HepG2 (cell line): ENCODE measurements around the gene SNX3. TPM values are rescaled to one million over a fixed set of nuclear protein-coding genes. Genes with fewer than 3 reads are reported as not detected.

Experiments used
- ATAC-seq: fragments of 200-7000 bp; cut with Tn5 transposase; 3 replicates; pipeline ENCODE4 v1.9.1; 2020; ENCODE audit warnings: mild to moderate bottlenecking, moderate library complexity
- BruUV-seq: library from RNA; stranded (reverse); fragments of 400-500 nt; replicated peaks from 2 replicates; lab custom pipeline; 2021; lab: Mats Ljungman, UMichigan
- CTCF ChIA-PET: fragments of 300-600 bp; formaldehyde crosslinking; extraction: SDS; loops from one replicate; lab custom pipeline; 2021; ENCODE audit warnings: low total read pairs, inconsistent platforms, low intra/inter-chr PET ratio; lab: Yijun Ruan, JAX
- POLR2A ChIA-PET: fragments of 350-600 bp; sonication (Branson Sonifier 250); formaldehyde crosslinking; loops from one replicate; lab custom pipeline; 2020; ENCODE audit warnings: antibody characterized with exemption, inconsistent platforms; lab: Yijun Ruan, JAX
- DNase-seq: peaks from one replicate; pipeline ENCODE4 v3.0.0-alpha.2; 2015; ENCODE audit warnings: low spot score
- FAIRE-seq: peaks from 3 replicates; lab custom pipeline; 2011; peaks lifted over from hg19 to GRCh38; lab: Jason Lieb, UNC
- H2AFZ ChIP-seq: one replicate; pipeline ENCODE4 v1.6.1; 2011; ENCODE audit warnings: low read length, inconsistent platforms
- H3K27ac ChIP-seq: fragments of 300-600 bp; 3 replicates; pipeline ENCODE4 v1.8.0; 2011; ENCODE audit warnings: mixed run types, mild to moderate bottlenecking, mixed read lengths, low read length, inconsistent platforms; ENCODE audit not compliant: insufficient read depth; ENCODE audit errors: extremely low read length
- H3K27me3 ChIP-seq, 2 experiments: fragments of 200-600 bp in 1 of 2; 2 replicates in 1 of 2; 3 replicates in 1 of 2; pipeline versions ENCODE4 v1.6.0 to v1.8.0; 2011; ENCODE audit warnings: low read length in 2 of 2, mild to moderate bottlenecking in 2 of 2, moderate library complexity in 2 of 2, inconsistent platforms in 1 of 2; ENCODE audit not compliant: insufficient read depth in 2 of 2, control insufficient read depth in 1 of 2
- H3K36me3 ChIP-seq, 2 experiments: fragments of 200-600 bp in 1 of 2; replicated peaks in 1 of 2; 2 replicates in 1 of 2; 3 replicates in 1 of 2; pipeline versions ENCODE4 v1.5.1 to v1.8.0; 2011; ENCODE audit warnings: low read length in 2 of 2, inconsistent platforms in 1 of 2; ENCODE audit not compliant: insufficient read depth in 2 of 2, control insufficient read depth in 1 of 2
- H3K4me1 ChIP-seq: 2 replicates; pipeline ENCODE4 v1.5.1; 2012; ENCODE audit warnings: low read length, inconsistent platforms; ENCODE audit not compliant: insufficient read depth
- H3K4me2 ChIP-seq: 2 replicates; pipeline ENCODE4 v1.6.0; 2011; ENCODE audit warnings: low read depth, low read length, inconsistent platforms
- H3K4me3 ChIP-seq, 3 experiments: fragments of 200-600 bp in 1 of 3; sonication (generic), shearing (Covaris generic) in 1 of 3; replicated peaks in 1 of 3; 2 replicates each; pipeline ENCODE4 v1.5.1; 2011 to 2016; ENCODE audit warnings: low read length in 3 of 3, inconsistent platforms in 2 of 3, low read depth in 2 of 3, mild to moderate bottlenecking in 2 of 3, control low read depth in 1 of 3, mixed read lengths in 1 of 3; ENCODE audit not compliant: insufficient read depth in 1 of 3
- H3K79me2 ChIP-seq: one replicate; pipeline ENCODE4 v1.6.1; 2011; ENCODE audit warnings: low read length, inconsistent platforms; ENCODE audit not compliant: insufficient read depth
- H3K9ac ChIP-seq: 2 replicates; pipeline ENCODE4 v1.6.0; 2011; ENCODE audit warnings: mild to moderate bottlenecking, low read depth, low read length, inconsistent platforms; ENCODE audit not compliant: insufficient read depth
- H3K9me3 ChIP-seq: 2 replicates; pipeline ENCODE4 v1.5.1; 2012; ENCODE audit warnings: mild to moderate bottlenecking, low read length
- H4K20me1 ChIP-seq: 2 replicates; pipeline ENCODE4 v1.6.0; 2011; ENCODE audit warnings: inconsistent platforms, mild to moderate bottlenecking, low read length, moderate library complexity; ENCODE audit not compliant: insufficient read depth
- DMAP1 ChIP-seq: IDR thresholded peaks from 2 replicates; pipeline ENCODE4 v1.6.1; 2016
- NFRKB ChIP-seq: fragments of 450-650 bp; IDR thresholded peaks from 2 replicates; pipeline ENCODE4 v1.6.1; 2017
- PHF20 ChIP-seq: sonication (generic); formaldehyde crosslinking; IDR thresholded peaks from 2 replicates; pipeline ENCODE4 v1.5.0; 2020; ENCODE audit warnings: mild to moderate bottlenecking, missing genetic modification reagents
- POLR2G ChIP-seq: fragments of 200-400 bp; formaldehyde crosslinking; IDR thresholded peaks from 2 replicates; pipeline ENCODE4 v1.6.1; 2018; ENCODE audit warnings: mild to moderate bottlenecking, low read depth, low read length, moderate library complexity
- SMAD3 ChIP-seq: sonication (generic); formaldehyde crosslinking; IDR thresholded peaks from 2 replicates; pipeline ENCODE4 v1.4.0; 2020; ENCODE audit warnings: missing genetic modification reagents
- SMYD3 ChIP-seq: sonication (generic); formaldehyde crosslinking; IDR thresholded peaks from 2 replicates; pipeline ENCODE4 v1.8.1; 2023; ENCODE audit warnings: mild to moderate bottlenecking, missing genetic modification reagents
- ZNF24 ChIP-seq: fragments of 450-650 bp; IDR thresholded peaks from 2 replicates; pipeline ENCODE4 v1.6.1; 2017; ENCODE audit warnings: antibody characterized with exemption, mild to moderate bottlenecking
- WGBS: methylation state at CpG from one replicate; pipeline ENCODE4 v1.1.6; 2017; ENCODE audit warnings: low lambda C conversion rate; 5-methylcytosine and 5-hydroxymethylcytosine counted together
- in situ Hi-C: cut with HindIII; loops from 2 replicates; pipeline ENCODE4 v1.10.0; 2017; ENCODE audit warnings: low pct_unique_long_range_greater_than_20kb; ENCODE audit not compliant: extremely low pct_ligation_motif_present
- intact Hi-C: fragments of 100-400 bp; cut with micrococcal nuclease; formaldehyde crosslinking; loops from one replicate; pipeline ENCODE4 v1.10.0; 2022; ENCODE audit not compliant: unreplicated experiment
- polyA plus RNA-seq, 8 experiments: library from polyadenylated mRNA; depleted of rRNA in 3 of 8; stranded (reverse) in 7 of 8; unstranded in 1 of 8; fragments of >200 nt; fragmentation: Illumina TruSeq in 4 of 8; extraction: Trizol in 4 of 8; gene quantifications; 2 replicates each; pipeline versions ENCODE4 v1.2.1 to v1.2.3, GENCODE V29; 2011 to 2016; ENCODE audit warnings: low read depth in 4 of 8, missing spikeins in 1 of 8, mixed read lengths in 1 of 8; ENCODE audit not compliant: insufficient read depth in 1 of 8
- total RNA-seq, 5 experiments: library from RNA; depleted of rRNA; stranded (reverse); fragments of >200 nt; fragmentation: Illumina TruSeq; extraction: Trizol; gene quantifications; 2 replicates each; pipeline ENCODE4 v1.2.3, GENCODE V29; 2016; ENCODE audit warnings: low read depth in 1 of 5

Gene SNX3
- total and polyA plus RNA-seq, 2 of the 13 experiments (the other 11 are each of a cell fraction or from before 2014, with no cell fraction given): 84.9 to 226 TPM

- Histone ChIP-seq H3K36me3 (no peaks in the 10 kb centered on the region), H3K4me2 (no peak overlapping the region), H3K4me1 (0 out of 2 replicates have a peak, but pooled peaks cover 9% of the 10 kb centered on the region), H3K9ac (no peak overlapping the region), H3K27ac (no peak overlapping the region), H2AFZ (no peak overlapping the region), H3K27me3 (no peaks in the 10 kb centered on the region), H3K4me3 (no peak overlapping the region), H4K20me1 (no peaks in the 10 kb centered on the region), H3K79me2 (no peaks in the 10 kb centered on the region), H3K9me3 (no peaks in the 10 kb centered on the region)
- CTCF ChIA-PET: no interaction called here
- intact Hi-C loops (no loop called here), in situ Hi-C loops (no loop called here)
- no peak for DNase-seq
- FAIRE-seq: no peak
- 94% methylated on average over 5 of the region's 5 CpGs for WGBS
- BruUV-seq: no TSS peak
- TF ChIP-seq PHF20 (CRISPR knock-in tag) (no peak), DMAP1 (CRISPR knock-in tag) (no peak), POLR2G (no peak), SMAD3 (CRISPR knock-in tag) (no peak), SMYD3 (CRISPR knock-in tag) (no peak)
- ATAC-seq: no peak
- POLR2A ChIA-PET: interaction anchor here (1.5 kb wide), 1 partner anchor 8 kb away, joined by 4 read pairs; the partner anchor contains the start of gene AFG1L
Observed at GRCh38 chr6:108302386-108302785, 41.5 kb upstream of the SNX3 start.

- DNase-seq: no peak
- Histone ChIP-seq H3K9ac (peak overlapping the region; percentile 94), H3K9me3 (no peaks in the 10 kb centered on the region), H3K79me2 (peaks cover 18% of the 10 kb centered on the region), H3K36me3 (no peaks in the 10 kb centered on the region), H3K27me3 (no peaks in the 10 kb centered on the region; a peak in 1 of 5 replicates), H3K4me3 (peak overlapping the region; percentile 59 to 84 (median 72)), H3K4me2 (peak overlapping the region; percentile 93), H4K20me1 (no peaks in the 10 kb centered on the region), H2AFZ (peak overlapping the region; percentile 67), H3K4me1 (0 out of 2 replicates have a peak, but pooled peaks cover 9% of the 10 kb centered on the region), H3K27ac (peak overlapping the region; percentile 96)
- 5% methylated on average over 7 of the region's 7 CpGs for WGBS
- no peak for FAIRE-seq
- ChIA-PET CTCF (no interaction called here), POLR2A (interaction anchor here (0.6 to 2.6 kb wide), 7 partner anchors 8 to 293 kb away, joined by 3 to 36 read pairs (median 5); partner anchors contain the start of gene SNX3)
- intact Hi-C loops: no loop called here
- no peak for ATAC-seq
- no TSS peak for BruUV-seq
- TF ChIP-seq NFRKB (no peak), ZNF24 (peak; percentile 82)
- in situ Hi-C loops: no loop called here
Observed at GRCh38 chr6:108295676-108296075, 34.8 kb upstream of the SNX3 start.
